HFF-Myc (cell line): ENCODE results near the gene LPCAT1.

Source experiments
- DNase-seq: peaks from one replicate; pipeline ENCODE4 v3.0.0-alpha.2; 2011; ENCODE audit warnings: low read depth; ENCODE audit errors: extremely low read depth
- H3K4me3 ChIP-seq: replicated peaks from 2 replicates; pipeline ENCODE4 v1.5.1; 2011; ENCODE audit warnings: low read depth, mild to moderate bottlenecking, control low read depth, low read length
- TF ChIP-seq, protein P1 (sequence below): IDR thresholded peaks from 2 replicates; pipeline ENCODE4 v1.5.1; 2012; ENCODE audit warnings: mild to moderate bottlenecking, low read depth, low read length, control low read depth; ENCODE audit errors: missing control alignments

LPCAT1 gene

GRCh38 chr5:1502046-1502736 lies 21.6 kb downstream of the LPCAT1 start:
- H3K4me3 ChIP-seq: no peak overlapping the region
- TF ChIP-seq, protein P1, sequence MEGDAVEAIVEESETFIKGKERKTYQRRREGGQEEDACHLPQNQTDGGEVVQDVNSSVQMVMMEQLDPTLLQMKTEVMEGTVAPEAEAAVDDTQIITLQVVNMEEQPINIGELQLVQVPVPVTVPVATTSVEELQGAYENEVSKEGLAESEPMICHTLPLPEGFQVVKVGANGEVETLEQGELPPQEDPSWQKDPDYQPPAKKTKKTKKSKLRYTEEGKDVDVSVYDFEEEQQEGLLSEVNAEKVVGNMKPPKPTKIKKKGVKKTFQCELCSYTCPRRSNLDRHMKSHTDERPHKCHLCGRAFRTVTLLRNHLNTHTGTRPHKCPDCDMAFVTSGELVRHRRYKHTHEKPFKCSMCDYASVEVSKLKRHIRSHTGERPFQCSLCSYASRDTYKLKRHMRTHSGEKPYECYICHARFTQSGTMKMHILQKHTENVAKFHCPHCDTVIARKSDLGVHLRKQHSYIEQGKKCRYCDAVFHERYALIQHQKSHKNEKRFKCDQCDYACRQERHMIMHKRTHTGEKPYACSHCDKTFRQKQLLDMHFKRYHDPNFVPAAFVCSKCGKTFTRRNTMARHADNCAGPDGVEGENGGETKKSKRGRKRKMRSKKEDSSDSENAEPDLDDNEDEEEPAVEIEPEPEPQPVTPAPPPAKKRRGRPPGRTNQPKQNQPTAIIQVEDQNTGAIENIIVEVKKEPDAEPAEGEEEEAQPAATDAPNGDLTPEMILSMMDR: no peak
- no peak for DNase-seq

GRCh38 chr5:1501372-1502045 lies 22.3 kb downstream of the LPCAT1 start:
- DNase-seq: no peak
- TF ChIP-seq, protein P1: no peak
- H3K4me3 ChIP-seq: no peak overlapping the region

- TF ChIP-seq, protein P1: no peak
Observed at GRCh38 chr5:1500411-1501091, 23.2 kb downstream of the LPCAT1 start.

GRCh38 chr5:1499851-1500250 lies 23.9 kb downstream of the LPCAT1 start:
- TF ChIP-seq, protein P1: no peak
- no peak for DNase-seq
- H3K4me3 ChIP-seq: no peak overlapping the region

More at GRCh38 chr5:1500411-1501091, 23.2 kb downstream of the LPCAT1 start:
- H3K4me3 ChIP-seq: no peak overlapping the region
- DNase-seq: no peak

DNA sequence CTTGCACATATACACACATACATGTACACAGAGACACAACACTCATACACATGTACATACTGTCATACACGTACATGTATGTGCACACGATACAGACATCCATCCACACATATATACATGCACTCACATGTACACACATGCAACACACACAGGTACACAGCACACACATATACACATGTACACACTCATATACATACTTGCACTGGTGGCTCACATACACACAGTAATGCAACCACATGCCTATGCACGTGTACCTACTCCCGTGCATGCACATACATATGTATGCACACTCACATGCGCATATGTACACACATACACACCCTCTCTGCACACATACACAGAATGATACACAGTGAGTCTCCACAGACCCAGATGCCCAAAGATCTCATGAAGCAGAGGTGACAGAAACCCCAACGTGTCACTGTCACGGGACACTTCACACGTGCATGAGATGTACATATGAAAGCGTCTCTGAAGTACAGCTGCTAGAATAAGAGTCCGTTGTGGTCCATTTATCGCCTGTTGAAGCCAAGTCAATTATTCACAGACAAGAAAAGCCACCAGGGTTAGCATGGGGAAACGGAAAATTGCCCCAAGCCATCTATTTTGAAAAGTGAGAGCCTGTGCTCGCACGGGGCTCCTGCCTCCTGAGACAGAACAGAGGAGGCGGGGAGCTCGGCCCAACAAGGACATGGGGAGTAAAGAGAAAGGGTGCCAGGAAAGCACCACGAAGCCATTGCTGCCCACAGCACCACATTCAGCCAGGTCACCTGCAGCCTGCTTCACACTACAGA lies 24.9 kb downstream of the LPCAT1 start:
- no peak for DNase-seq
- no peak overlapping the region for H3K4me3 ChIP-seq

More for the DNA sequence above, 24.9 kb downstream of the LPCAT1 start:
- TF ChIP-seq, protein P1: no peak
